Trophoblast cell (in vitro differentiated cells and primary cell): ENCODE measurements around the gene SNTG2.

ENCODE experiments used
- DNase-seq, 2 donors: peaks; one replicate each; pipeline ENCODE4 v3.0.0-alpha.2; 2016
- H2AFZ ChIP-seq: 2 replicates; pipeline ENCODE4 v1.6.1; 2013; ENCODE audit warnings: low read length, moderate library complexity, mild to moderate bottlenecking; ENCODE audit not compliant: insufficient read depth, poor library complexity
- H2AK5ac ChIP-seq: 2 replicates; pipeline ENCODE4 v1.6.1; 2013; ENCODE audit warnings: mild to moderate bottlenecking, low read length
- H2BK120ac ChIP-seq: 2 replicates; pipeline ENCODE4 v1.6.1; 2013; ENCODE audit warnings: low read length, mild to moderate bottlenecking, moderate library complexity; ENCODE audit not compliant: insufficient read depth, poor library complexity
- H2BK12ac ChIP-seq: 2 replicates; pipeline ENCODE4 v1.6.1; 2013; ENCODE audit warnings: mild to moderate bottlenecking, low read length, moderate library complexity
- H2BK5ac ChIP-seq: 2 replicates; pipeline ENCODE4 v1.6.1; 2013; ENCODE audit warnings: low read length, low read depth, moderate library complexity, mild to moderate bottlenecking; ENCODE audit not compliant: poor library complexity
- H3K14ac ChIP-seq: 2 replicates; pipeline ENCODE4 v1.6.1; 2013; ENCODE audit warnings: mild to moderate bottlenecking, low read length
- H3K18ac ChIP-seq: 2 replicates; pipeline ENCODE4 v1.6.1; 2013; ENCODE audit warnings: mild to moderate bottlenecking, low read length
- H3K23ac ChIP-seq: 2 replicates; pipeline ENCODE4 v1.6.1; 2013; ENCODE audit warnings: low read length
- H3K27ac ChIP-seq: 2 replicates; pipeline ENCODE4 v1.5.1; 2013; ENCODE audit warnings: low read depth, mild to moderate bottlenecking, inconsistent platforms, low read length, moderate library complexity
- H3K27me3 ChIP-seq: 2 replicates; pipeline ENCODE4 v1.6.1; 2013; ENCODE audit warnings: inconsistent platforms, mild to moderate bottlenecking, low read length, moderate library complexity; ENCODE audit not compliant: insufficient read depth
- H3K36me3 ChIP-seq, 2 experiments: 1 replicate in 1 of 2; 2 replicates in 1 of 2; pipeline ENCODE4 v1.6.1; 2013; ENCODE audit warnings: low read length in 2 of 2, mild to moderate bottlenecking in 2 of 2, moderate library complexity in 1 of 2; ENCODE audit not compliant: insufficient read depth in 2 of 2, control insufficient read depth in 1 of 2
- H3K4ac ChIP-seq: 2 replicates; pipeline ENCODE4 v1.6.1; 2013; ENCODE audit warnings: low read depth, mild to moderate bottlenecking, low read length, moderate library complexity
- H3K4me1 ChIP-seq, 2 experiments: 1 replicate in 1 of 2; 2 replicates in 1 of 2; pipeline ENCODE4 v1.6.1; 2013; ENCODE audit warnings: low read length in 2 of 2, mild to moderate bottlenecking in 2 of 2, moderate library complexity in 1 of 2; ENCODE audit not compliant: insufficient read depth in 2 of 2, control insufficient read depth in 1 of 2
- H3K4me2 ChIP-seq: 2 replicates; pipeline ENCODE4 v1.6.1; 2013; ENCODE audit warnings: inconsistent platforms, mild to moderate bottlenecking, low read length, moderate library complexity
- H3K4me3 ChIP-seq: 2 replicates; pipeline ENCODE4 v1.5.1; 2013; ENCODE audit warnings: mild to moderate bottlenecking, low read depth, low read length, inconsistent platforms
- H3K79me1 ChIP-seq: one replicate; pipeline ENCODE4 v1.6.1; 2013; ENCODE audit warnings: low read length
- H3K79me2 ChIP-seq: 2 replicates; pipeline ENCODE4 v1.6.1; 2013; ENCODE audit warnings: low read length, mild to moderate bottlenecking; ENCODE audit not compliant: control insufficient read depth, insufficient read depth, poor library complexity
- H3K9ac ChIP-seq: 2 replicates; pipeline ENCODE4 v1.6.1; 2013; ENCODE audit warnings: mild to moderate bottlenecking, low read length
- H3K9me3 ChIP-seq: 2 replicates; pipeline ENCODE4 v1.6.1; 2013; ENCODE audit warnings: low read depth, mild to moderate bottlenecking, control low read depth, inconsistent platforms, low read length; ENCODE audit not compliant: insufficient read depth
- H4K12ac ChIP-seq: 2 replicates; pipeline ENCODE4 v1.6.1; 2013; ENCODE audit warnings: low read depth, mild to moderate bottlenecking, low read length, moderate library complexity
- H4K8ac ChIP-seq: 2 replicates; pipeline ENCODE4 v1.6.1; 2013; ENCODE audit warnings: low read depth, mild to moderate bottlenecking, low read length, moderate library complexity
- H4K91ac ChIP-seq: one replicate; pipeline ENCODE4 v1.6.1; 2013; ENCODE audit warnings: low read depth, mild to moderate bottlenecking, low read length, moderate library complexity
- WGBS: extraction: QIAGEN DNeasy Blood & Tissue Kit; methylation state at CpG from one replicate; pipeline ENCODE4 v1.1.7; 2013; ENCODE audit warnings: missing lambda C conversion rate; ENCODE audit not compliant: insufficient read length, insufficient coverage; ENCODE audit errors: extremely low coverage; 5-methylcytosine and 5-hydroxymethylcytosine counted together

The SNTG2 gene

DNA sequence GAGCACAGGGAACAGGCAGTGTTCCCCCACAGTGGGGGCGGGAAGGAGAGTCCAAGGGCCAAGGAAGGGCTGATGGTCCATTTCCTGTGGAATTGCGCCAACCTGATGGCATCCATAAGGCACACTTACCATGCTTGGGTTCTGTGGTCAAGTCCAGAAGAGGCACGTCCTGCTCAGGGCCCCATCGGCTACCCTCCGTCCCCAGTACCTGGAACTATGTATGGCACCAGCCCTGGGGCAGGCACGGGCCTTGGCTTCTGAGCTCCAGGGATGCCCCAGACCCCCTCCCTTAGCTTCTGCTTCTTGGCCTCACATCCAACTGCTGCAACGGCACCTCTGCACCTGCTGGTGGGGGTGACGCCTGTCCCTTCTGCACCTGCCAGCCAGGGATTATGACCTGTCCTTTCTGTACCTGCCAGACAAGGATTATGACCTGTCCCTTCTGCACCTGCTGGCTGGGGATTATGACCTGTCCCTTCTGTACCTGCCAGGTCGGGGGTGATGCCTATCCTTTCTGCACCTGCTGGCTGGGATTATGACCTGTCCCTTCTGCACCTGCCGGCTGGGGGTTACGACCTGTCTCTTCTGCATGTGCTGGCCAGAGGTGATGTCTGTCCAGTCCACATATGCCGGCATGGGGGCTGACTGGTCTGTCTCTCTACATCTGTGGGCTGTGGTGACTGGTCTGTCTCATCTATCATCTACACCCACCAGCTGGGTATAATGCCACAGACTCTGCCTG lies 45.4 kb upstream of the SNTG2 start:
- H3K9ac ChIP-seq = no peak overlapping the region
- no peaks in the 10 kb centered on the region for H3K4me1 ChIP-seq
- H2AK5ac ChIP-seq = no peak overlapping the region
- H3K27me3 ChIP-seq = no peaks in the 10 kb centered on the region
- H3K18ac ChIP-seq = no peak overlapping the region
- no peak overlapping the region for H3K23ac ChIP-seq
- H3K9me3 ChIP-seq = no peaks in the 10 kb centered on the region
- no peak for DNase-seq
- H4K91ac ChIP-seq = no peak overlapping the region
- H2BK120ac ChIP-seq = no peak overlapping the region
- no peak overlapping the region for H3K14ac ChIP-seq
- no peak overlapping the region for H2BK12ac ChIP-seq
- WGBS = no CpG with 5 or more reads among the region's 12 CpGs
- no peak overlapping the region for H3K4me3 ChIP-seq
- no peak overlapping the region for H4K12ac ChIP-seq
- no peak overlapping the region for H3K27ac ChIP-seq
- no peak overlapping the region for H2AFZ ChIP-seq
- no peak overlapping the region for H2BK5ac ChIP-seq
- H4K8ac ChIP-seq = no peak overlapping the region
- H3K79me2 ChIP-seq = no peaks in the 10 kb centered on the region
- no peak overlapping the region for H3K4me2 ChIP-seq
- H3K4ac ChIP-seq = no peak overlapping the region
- H3K79me1 ChIP-seq = no peaks in the 10 kb centered on the region
- no peaks in the 10 kb centered on the region for H3K36me3 ChIP-seq

DNA sequence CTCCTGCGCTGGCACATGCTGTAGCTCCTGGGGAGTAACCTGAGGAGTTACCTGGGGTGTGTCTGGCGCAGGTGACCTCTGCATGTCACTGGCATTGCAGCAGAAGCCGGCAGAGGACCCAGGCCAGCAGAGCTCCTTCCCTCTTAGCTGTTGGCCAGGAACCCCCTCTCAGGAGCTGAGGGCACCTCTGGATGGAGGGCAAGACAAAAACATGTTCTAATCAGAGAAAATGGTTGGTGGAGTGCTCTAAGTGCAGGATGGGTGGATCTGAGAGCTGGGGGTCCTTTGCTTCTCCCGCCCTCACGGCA lies 44.9 kb upstream of the SNTG2 start:
- H3K4me1 ChIP-seq = no peaks in the 10 kb centered on the region
- H4K8ac ChIP-seq = no peak overlapping the region
- H2BK12ac ChIP-seq = no peak overlapping the region
- no peak overlapping the region for H2AFZ ChIP-seq
- no peak overlapping the region for H3K23ac ChIP-seq
- no peak overlapping the region for H3K4me3 ChIP-seq
- no peak overlapping the region for H2BK120ac ChIP-seq
- no peak overlapping the region for H3K9ac ChIP-seq
- H2BK5ac ChIP-seq = no peak overlapping the region
- no peak overlapping the region for H3K4me2 ChIP-seq
- H3K27me3 ChIP-seq = no peaks in the 10 kb centered on the region
- no peaks in the 10 kb centered on the region for H3K36me3 ChIP-seq
- H3K9me3 ChIP-seq = no peaks in the 10 kb centered on the region
- H4K12ac ChIP-seq = no peak overlapping the region
- H3K14ac ChIP-seq = no peak overlapping the region
- H3K4ac ChIP-seq = no peak overlapping the region
- no peak overlapping the region for H3K27ac ChIP-seq
- H3K79me1 ChIP-seq = no peaks in the 10 kb centered on the region
- H4K91ac ChIP-seq = no peak overlapping the region
- DNase-seq = no peak
- H3K79me2 ChIP-seq = no peaks in the 10 kb centered on the region
- no peak overlapping the region for H3K18ac ChIP-seq
- H2AK5ac ChIP-seq = no peak overlapping the region
- WGBS = no CpG with 5 or more reads among the region's 5 CpGs

DNA sequence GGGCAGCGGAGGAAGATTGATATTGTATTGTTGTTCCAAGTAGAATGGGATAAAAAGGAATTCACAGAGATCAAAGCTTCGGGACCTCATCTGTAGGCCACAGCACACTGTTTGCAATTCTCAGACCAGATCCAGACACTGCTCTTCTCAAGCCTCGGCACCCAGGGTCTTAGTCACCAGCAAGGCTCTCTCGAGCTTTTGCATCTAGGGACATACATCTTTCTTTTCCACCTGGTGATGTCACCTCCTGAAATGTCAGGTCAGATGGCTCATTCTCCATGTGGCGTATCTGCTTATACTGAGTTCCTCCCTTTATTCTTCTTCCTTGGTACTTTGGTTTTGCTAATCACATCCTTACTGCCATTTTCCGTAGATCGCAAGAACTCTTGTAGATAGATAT lies 42.9 kb upstream of the SNTG2 start:
- no peak overlapping the region for H3K9ac ChIP-seq
- whole genome bisulfite sequencing = no CpG with 5 or more reads among the region's 7 CpGs

DNA sequence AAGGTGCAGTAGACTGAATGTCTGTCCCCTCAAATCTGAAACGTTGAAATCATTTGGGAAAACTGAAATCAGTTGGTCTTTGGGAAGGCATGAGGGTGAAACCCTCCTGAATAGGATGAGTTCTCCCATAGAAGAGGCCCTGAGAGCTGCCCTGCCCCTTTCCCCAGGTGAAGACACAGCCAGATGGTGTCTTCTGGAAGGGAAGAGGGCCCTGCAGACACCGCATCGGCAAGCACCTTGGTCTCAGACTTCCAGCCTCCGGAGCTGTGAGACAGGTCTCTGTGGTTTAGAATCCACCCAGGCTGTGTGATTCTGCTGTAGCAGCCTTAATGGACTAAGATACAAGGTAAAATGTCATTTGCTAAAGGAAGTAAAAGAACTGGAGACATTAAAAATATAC lies 42.1 kb upstream of the SNTG2 start:
- no peaks in the 10 kb centered on the region for H3K9me3 ChIP-seq
- H3K4me2 ChIP-seq = no peak overlapping the region
- no CpG with 5 or more reads among the region's 4 CpGs for WGBS

More for the DNA sequence above, 42.9 kb upstream of the SNTG2 start:
- H3K18ac ChIP-seq = no peak overlapping the region
- no peak overlapping the region for H4K91ac ChIP-seq
- no peaks in the 10 kb centered on the region for H3K9me3 ChIP-seq
- no peak overlapping the region for H2BK120ac ChIP-seq
- no peaks in the 10 kb centered on the region for H3K27me3 ChIP-seq
- no peak overlapping the region for H2BK12ac ChIP-seq
- H3K27ac ChIP-seq = no peak overlapping the region
- no peak overlapping the region for H2AK5ac ChIP-seq
- no peaks in the 10 kb centered on the region for H3K79me2 ChIP-seq
- no peak overlapping the region for H3K4me3 ChIP-seq
- H3K4me1 ChIP-seq = no peaks in the 10 kb centered on the region
- H2BK5ac ChIP-seq = no peak overlapping the region
- no peak overlapping the region for H2AFZ ChIP-seq
- no peaks in the 10 kb centered on the region for H3K36me3 ChIP-seq
- no peak overlapping the region for H3K4ac ChIP-seq
- no peak overlapping the region for H3K23ac ChIP-seq
- no peaks in the 10 kb centered on the region for H3K79me1 ChIP-seq
- H3K14ac ChIP-seq = no peak overlapping the region
- H4K12ac ChIP-seq = no peak overlapping the region
- H3K4me2 ChIP-seq = no peak overlapping the region
- no peak for DNase-seq
- no peak overlapping the region for H4K8ac ChIP-seq

More for the DNA sequence above, 42.1 kb upstream of the SNTG2 start:
- no peak overlapping the region for H3K4ac ChIP-seq
- H3K4me3 ChIP-seq = no peak overlapping the region
- no peaks in the 10 kb centered on the region for H3K27me3 ChIP-seq
- H3K27ac ChIP-seq = no peak overlapping the region
- H3K18ac ChIP-seq = no peak overlapping the region
- H4K91ac ChIP-seq = no peak overlapping the region
- no peaks in the 10 kb centered on the region for H3K36me3 ChIP-seq
- no peak overlapping the region for H2BK120ac ChIP-seq
- no peaks in the 10 kb centered on the region for H3K79me2 ChIP-seq
- no peaks in the 10 kb centered on the region for H3K79me1 ChIP-seq
- H3K14ac ChIP-seq = no peak overlapping the region
- no peak overlapping the region for H4K8ac ChIP-seq
- no peak for DNase-seq
- H4K12ac ChIP-seq = no peak overlapping the region
- no peak overlapping the region for H2AFZ ChIP-seq
- H3K23ac ChIP-seq = no peak overlapping the region
- no peak overlapping the region for H2BK12ac ChIP-seq
- H3K9ac ChIP-seq = no peak overlapping the region
- H2AK5ac ChIP-seq = no peak overlapping the region
- no peak overlapping the region for H2BK5ac ChIP-seq
- no peaks in the 10 kb centered on the region for H3K4me1 ChIP-seq
